Fibroblast of lung (primary cell): ENCODE measurements around the gene SLC24A4. TPM values are rescaled to one million over a fixed set of nuclear protein-coding genes. Genes with fewer than 3 reads are reported as not detected.

ENCODE experiments used
- DNase-seq, 2 donors: peaks; one replicate each; pipeline versions ENCODE4 v3.0.0 to v3.0.0-alpha.2; 2010; ENCODE audit warnings: low read depth in 2 of 2
- H2AFZ ChIP-seq: 2 replicates; pipeline ENCODE4 v1.5.1; 2012; ENCODE audit warnings: low read length, control low read depth, inconsistent platforms
- H3K27ac ChIP-seq: 2 replicates; pipeline ENCODE4 v1.5.1; 2011; ENCODE audit warnings: low read length, control low read depth; ENCODE audit not compliant: insufficient read depth
- H3K27me3 ChIP-seq: 2 replicates; pipeline ENCODE4 v1.5.1; 2011; ENCODE audit warnings: mild to moderate bottlenecking, low read length; ENCODE audit not compliant: control insufficient read depth, insufficient read depth
- H3K36me3 ChIP-seq: 2 replicates; pipeline ENCODE4 v1.5.1; 2011; ENCODE audit warnings: low read length; ENCODE audit not compliant: control insufficient read depth, insufficient read depth
- H3K4me1 ChIP-seq: 2 replicates; pipeline ENCODE4 v1.5.1; 2011; ENCODE audit warnings: low read length; ENCODE audit not compliant: control insufficient read depth, insufficient read depth; ENCODE audit errors: extremely low read depth
- H3K4me2 ChIP-seq: 2 replicates; pipeline ENCODE4 v1.5.1; 2011; ENCODE audit warnings: low read length, control low read depth; ENCODE audit not compliant: insufficient read depth; ENCODE audit errors: extremely low read depth
- H3K4me3 ChIP-seq, 4 experiments: fragments of 200-600 bp in 1 of 4; sonication (generic) in 1 of 4; replicated peaks in 1 of 4; 2 replicates each; pipeline ENCODE4 v1.5.1; 2011 to 2016; ENCODE audit warnings: low read length in 4 of 4, low read depth in 3 of 4, mild to moderate bottlenecking in 3 of 4, control low read depth in 2 of 4, inconsistent platforms in 1 of 4, mixed read lengths in 1 of 4; ENCODE audit not compliant: insufficient read depth in 1 of 4; ENCODE audit errors: control extremely low read depth in 1 of 4
- H3K79me2 ChIP-seq: 2 replicates; pipeline ENCODE4 v1.5.1; 2012; ENCODE audit warnings: mild to moderate bottlenecking, low read length, inconsistent platforms; ENCODE audit not compliant: control insufficient read depth, insufficient read depth
- H3K9ac ChIP-seq: 2 replicates; pipeline ENCODE4 v1.5.1; 2011; ENCODE audit warnings: mild to moderate bottlenecking, low read length, control low read depth; ENCODE audit not compliant: insufficient read depth
- H3K9me3 ChIP-seq: 2 replicates; pipeline ENCODE4 v1.5.1; 2012; ENCODE audit warnings: low read depth, low read length; ENCODE audit not compliant: control insufficient read depth, insufficient read depth
- H4K20me1 ChIP-seq: 2 replicates; pipeline ENCODE4 v1.5.1; 2011; ENCODE audit warnings: low read length; ENCODE audit not compliant: control insufficient read depth, insufficient read depth; ENCODE audit errors: extremely low read depth
- CTCF ChIP-seq, 2 donors: IDR thresholded peaks in 1 of 2; conservative IDR thresholded peaks in 1 of 2; 1 replicate in 1 of 2; 2 replicates in 1 of 2; pipeline ENCODE4 v1.5.1; 2011 to 2012; ENCODE audit warnings: low read length in 2 of 2, control low read depth in 1 of 2, inconsistent platforms in 1 of 2, low read depth in 1 of 2, mild to moderate bottlenecking in 1 of 2
- EZH2 ChIP-seq: IDR thresholded peaks from 2 replicates; pipeline ENCODE4 v1.5.1; 2012; ENCODE audit warnings: low read length, control low read depth, mild to moderate bottlenecking; ENCODE audit errors: missing control alignments
- polyA plus RNA-seq, 2 donors: library from polyadenylated mRNA; depleted of rRNA in 1 of 2; stranded (reverse) in 1 of 2; unstranded in 1 of 2; fragments of >200 nt; gene quantifications; 2 replicates each; pipeline ENCODE4 v1.2.1, GENCODE V29; 2011 to 2012; ENCODE audit warnings: missing spikeins in 1 of 2
- total RNA-seq: library from RNA; depleted of rRNA; stranded (reverse); fragments of >200 nt; gene quantifications from 2 replicates; pipeline ENCODE4 v1.2.1, GENCODE V29; 2014

SLC24A4 gene
- total and polyA plus RNA-seq, 2 donors (not counting 1 experiment from before 2014, with no cell fraction given): 0.03 TPM; not detected in 1

GRCh38 chr14:92496191-92496857 is 173.4 kb downstream of the SLC24A4 start:
- no peak overlapping the region for H3K9ac ChIP-seq
- H3K27ac ChIP-seq: no peak overlapping the region
- H4K20me1 ChIP-seq: no peaks in the 10 kb centered on the region
- no peaks in the 10 kb centered on the region for H3K79me2 ChIP-seq
- no peak overlapping the region for H3K4me3 ChIP-seq
- H3K4me1 ChIP-seq: no peaks in the 10 kb centered on the region
- H3K9me3 ChIP-seq: no peaks in the 10 kb centered on the region
- H3K4me2 ChIP-seq: no peak overlapping the region
- no peaks in the 10 kb centered on the region for H3K27me3 ChIP-seq
- DNase-seq: no peak
- H3K36me3 ChIP-seq: no peaks in the 10 kb centered on the region
- TF ChIP-seq CTCF (conservative IDR thresholded peaks at IDR 0.05 in 1 of 2, IDR thresholded peaks at IDR 0.05 in 1 of 2; ENCODE audit: low read depth in 1 of 2, low read length in 2 of 2) (no peak), EZH2 (no peak)
- no peak overlapping the region for H2AFZ ChIP-seq

GRCh38 chr14:92497391-92497790 is 174.4 kb downstream of the SLC24A4 start:
- no peak overlapping the region for H3K27ac ChIP-seq
- H3K79me2 ChIP-seq: no peaks in the 10 kb centered on the region
- H3K4me1 ChIP-seq: peaks cover 5% of the 10 kb centered on the region
- TF ChIP-seq EZH2 (no peak), CTCF (conservative IDR thresholded peaks at IDR 0.05 in 1 of 2, IDR thresholded peaks at IDR 0.05 in 1 of 2; ENCODE audit: low read depth in 1 of 2, low read length in 2 of 2) (no peak)
- H3K9ac ChIP-seq: no peak overlapping the region
- H3K36me3 ChIP-seq: no peaks in the 10 kb centered on the region
- H4K20me1 ChIP-seq: no peaks in the 10 kb centered on the region
- H3K27me3 ChIP-seq: no peaks in the 10 kb centered on the region
- H3K4me2 ChIP-seq: no peak overlapping the region
- no peak for DNase-seq
- no peaks in the 10 kb centered on the region for H3K9me3 ChIP-seq
- no peak overlapping the region for H2AFZ ChIP-seq
- H3K4me3 ChIP-seq: no peak overlapping the region

- Histone ChIP-seq H3K4me1 (peaks cover 13% of the 10 kb centered on the region), H3K27ac (no peak overlapping the region), H3K9ac (no peak overlapping the region), H4K20me1 (no peaks in the 10 kb centered on the region), H2AFZ (no peak overlapping the region), H3K79me2 (no peaks in the 10 kb centered on the region), H3K4me3 (no peak overlapping the region), H3K4me2 (no peak overlapping the region), H3K36me3 (no peaks in the 10 kb centered on the region), H3K9me3 (no peaks in the 10 kb centered on the region), H3K27me3 (no peaks in the 10 kb centered on the region)
- no peak for DNase-seq
- no peak for TF ChIP-seq CTCF (conservative IDR thresholded peaks at IDR 0.05 in 1 of 2, IDR thresholded peaks at IDR 0.05 in 1 of 2; ENCODE audit: low read depth in 1 of 2, low read length in 2 of 2)
- TF ChIP-seq EZH2: no peak
Observed at GRCh38 chr14:92499234-92499633, 176.3 kb downstream of the SLC24A4 start.
